SU-DHL-6 (cell line): ENCODE measurements around the gene BLTP3A.

Experiments
- H2AFZ ChIP-seq: fragments of 200-600 bp; sonication (generic); 2 replicates; pipeline ENCODE4 v1.6.1; 2014; ENCODE audit warnings: low read depth, mild to moderate bottlenecking, moderate library complexity, mixed read lengths, antibody characterized with exemption, low read length; ENCODE audit not compliant: severe bottlenecking
- H3F3A ChIP-seq: fragments of 200-600 bp; shearing (Covaris generic); 2 replicates; pipeline ENCODE4 v1.6.0; 2016; ENCODE audit warnings: antibody characterized with exemption, mild to moderate bottlenecking; ENCODE audit not compliant: insufficient read depth
- H3K27ac ChIP-seq: fragments of 200-600 bp; sonication (generic); 2 replicates; pipeline ENCODE4 v1.5.1; 2016; ENCODE audit warnings: low read depth, mild to moderate bottlenecking, low read length, moderate library complexity, mixed read lengths
- H3K27me3 ChIP-seq: fragments of 200-600 bp; sonication (generic), shearing (Covaris generic); 2 replicates; pipeline ENCODE4 v1.6.0; 2014; ENCODE audit warnings: mild to moderate bottlenecking, low read length
- H3K36me3 ChIP-seq: fragments of 200-600 bp; sonication (generic); 2 replicates; pipeline ENCODE4 v1.6.1; 2014; ENCODE audit warnings: mild to moderate bottlenecking, low read length, mixed read lengths
- H3K4me2 ChIP-seq: fragments of 300-600, 200-600 bp; shearing (Covaris generic), sonication (generic); 2 replicates; pipeline ENCODE4 v1.6.0; 2014; ENCODE audit warnings: low read length, low read depth, mild to moderate bottlenecking; ENCODE audit not compliant: poor library complexity, severe bottlenecking
- H3K4me3 ChIP-seq: fragments of 200-600 bp; sonication (generic); 2 replicates; pipeline ENCODE4 v1.5.1; 2014; ENCODE audit warnings: antibody characterized with exemption, low read length, mild to moderate bottlenecking, mixed read lengths; ENCODE audit not compliant: insufficient read depth, poor library complexity, severe bottlenecking
- H3K79me2 ChIP-seq: fragments of 200-600 bp; sonication (generic); 2 replicates; pipeline ENCODE4 v1.6.1; 2014; ENCODE audit warnings: mild to moderate bottlenecking, low read length, moderate library complexity; ENCODE audit not compliant: insufficient read depth
- H3K9ac ChIP-seq: fragments of 200-600 bp; sonication (generic); 2 replicates; pipeline ENCODE4 v1.7.0; 2014; ENCODE audit warnings: mild to moderate bottlenecking, low read length
- H3K9me2 ChIP-seq: fragments of 200-600 bp; sonication (generic); replicated peaks from 2 replicates; pipeline ENCODE4 v1.6.1; 2014; ENCODE audit warnings: low read length; ENCODE audit not compliant: insufficient read depth
- H3K9me3 ChIP-seq: fragments of 200-600 bp; sonication (generic); 2 replicates; pipeline ENCODE4 v1.6.1; 2014; ENCODE audit warnings: low read length, mixed read lengths; ENCODE audit not compliant: insufficient read depth
- H4K20me1 ChIP-seq: fragments of 200-600 bp; sonication (generic); 2 replicates; pipeline ENCODE4 v1.6.1; 2014; ENCODE audit warnings: low read depth, mild to moderate bottlenecking, antibody characterized with exemption, low read length, moderate library complexity, mixed read lengths
- EZH2phosphoT487 ChIP-seq: fragments of 200-600 bp; sonication (generic), shearing (Covaris generic); conservative IDR thresholded peaks from 2 replicates; pipeline ENCODE4 v1.6.1; 2018; ENCODE audit warnings: mild to moderate bottlenecking, antibody characterized with exemption, low read length, moderate library complexity, mixed read lengths
- TF ChIP-seq, protein P1 (sequence below): fragments of 200-600 bp; sonication (generic); IDR thresholded peaks from one replicate; pipeline ENCODE4 v1.5.1; 2017; ENCODE audit warnings: antibody characterized with exemption, mild to moderate bottlenecking, low read length, moderate library complexity; ENCODE audit not compliant: insufficient read depth, poor library complexity, severe bottlenecking

The BLTP3A gene

DNA sequence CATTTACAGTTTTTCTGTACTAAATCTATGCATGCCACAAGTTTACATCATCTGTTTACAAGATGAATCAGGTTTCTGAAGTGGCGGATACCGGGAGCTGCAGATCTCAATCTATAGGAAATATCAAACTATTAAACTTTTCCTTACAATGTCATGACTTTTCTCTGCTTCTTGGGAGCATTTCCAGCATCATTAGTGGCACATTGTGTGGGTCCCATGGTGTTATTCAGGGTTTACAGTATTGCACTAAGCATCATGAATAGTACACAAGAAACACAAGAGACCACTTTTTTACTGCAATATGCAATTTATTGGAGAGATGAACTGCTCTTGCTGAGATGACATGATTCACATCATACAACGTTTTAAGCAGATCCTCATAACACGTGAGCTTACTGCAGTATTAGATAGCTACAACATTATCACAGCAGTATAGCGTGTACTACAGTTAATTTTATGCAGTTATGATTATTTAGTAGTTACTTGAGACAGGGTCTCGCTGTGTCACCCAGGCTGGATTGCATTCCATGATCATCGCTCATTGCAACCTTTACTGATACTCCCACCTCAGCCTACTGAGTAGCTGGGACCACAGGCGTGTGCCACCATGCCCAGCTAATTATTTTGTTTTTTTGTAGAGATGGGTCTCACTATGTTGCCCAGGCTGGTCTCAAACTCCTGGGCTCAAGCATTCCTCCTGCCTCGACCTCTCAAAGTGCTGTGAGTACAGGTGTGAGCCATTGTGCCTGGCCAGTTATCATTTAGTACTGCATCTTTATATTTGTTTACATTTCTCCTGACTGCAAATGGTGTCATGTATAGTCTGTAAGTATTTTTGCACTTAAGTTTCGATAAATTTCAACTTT, 18.4 kb downstream of the BLTP3A start:
- Histone ChIP-seq H3K9me2 (no peaks in the 10 kb centered on the region), H3K27me3 (no peaks in the 10 kb centered on the region), H4K20me1 (0 out of 2 replicates have a peak, but pooled peaks cover 7% of the 10 kb centered on the region), H3K79me2 (peaks cover 96% of the 10 kb centered on the region), H3K9me3 (no peaks in the 10 kb centered on the region), H2AFZ (no peak overlapping the region), H3F3A (no peaks in the 10 kb centered on the region), H3K4me3 (no peak overlapping the region), H3K4me2 (no peak overlapping the region), H3K9ac (no peak overlapping the region), H3K27ac (no peak overlapping the region), H3K36me3 (no peaks in the 10 kb centered on the region)
- TF ChIP-seq EZH2phosphoT487, result no peak
- TF ChIP-seq, protein P1, sequence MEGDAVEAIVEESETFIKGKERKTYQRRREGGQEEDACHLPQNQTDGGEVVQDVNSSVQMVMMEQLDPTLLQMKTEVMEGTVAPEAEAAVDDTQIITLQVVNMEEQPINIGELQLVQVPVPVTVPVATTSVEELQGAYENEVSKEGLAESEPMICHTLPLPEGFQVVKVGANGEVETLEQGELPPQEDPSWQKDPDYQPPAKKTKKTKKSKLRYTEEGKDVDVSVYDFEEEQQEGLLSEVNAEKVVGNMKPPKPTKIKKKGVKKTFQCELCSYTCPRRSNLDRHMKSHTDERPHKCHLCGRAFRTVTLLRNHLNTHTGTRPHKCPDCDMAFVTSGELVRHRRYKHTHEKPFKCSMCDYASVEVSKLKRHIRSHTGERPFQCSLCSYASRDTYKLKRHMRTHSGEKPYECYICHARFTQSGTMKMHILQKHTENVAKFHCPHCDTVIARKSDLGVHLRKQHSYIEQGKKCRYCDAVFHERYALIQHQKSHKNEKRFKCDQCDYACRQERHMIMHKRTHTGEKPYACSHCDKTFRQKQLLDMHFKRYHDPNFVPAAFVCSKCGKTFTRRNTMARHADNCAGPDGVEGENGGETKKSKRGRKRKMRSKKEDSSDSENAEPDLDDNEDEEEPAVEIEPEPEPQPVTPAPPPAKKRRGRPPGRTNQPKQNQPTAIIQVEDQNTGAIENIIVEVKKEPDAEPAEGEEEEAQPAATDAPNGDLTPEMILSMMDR, result no peak

DNA sequence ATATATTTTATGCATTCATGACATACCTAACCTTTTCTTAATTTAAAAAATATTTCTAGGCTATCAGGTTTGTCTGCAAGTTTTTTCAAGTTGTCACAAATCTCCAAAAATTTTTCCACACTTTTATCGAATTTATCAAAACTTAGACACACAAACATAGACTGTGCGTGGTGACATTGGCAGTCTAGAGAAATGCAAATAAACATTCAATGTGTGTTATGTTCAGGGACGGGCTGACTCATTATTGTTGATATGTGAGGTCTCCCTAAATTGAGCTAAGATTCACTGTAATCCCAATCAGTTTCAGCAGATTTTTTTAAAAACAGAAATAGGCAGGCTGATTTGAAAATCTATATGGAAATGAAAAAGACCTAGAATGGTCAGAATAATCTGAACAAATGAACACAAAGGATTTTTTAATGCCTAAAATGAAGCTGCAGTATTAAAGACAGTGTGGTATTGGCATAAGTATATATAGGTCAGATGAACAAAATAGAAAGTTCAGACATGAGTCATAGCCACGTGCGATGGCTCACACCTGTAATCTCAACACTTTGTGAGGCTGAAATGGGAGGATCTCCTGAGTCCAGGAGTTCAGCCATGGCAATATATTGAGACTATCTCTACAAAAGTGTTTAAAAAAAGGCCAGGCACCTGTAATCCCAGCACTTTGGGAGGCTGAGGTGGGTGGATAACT, 19.2 kb downstream of the BLTP3A start:
- Histone ChIP-seq H4K20me1 (0 out of 2 replicates have a peak, but pooled peaks cover 3% of the 10 kb centered on the region), H3K27ac (no peak overlapping the region), H2AFZ (no peak overlapping the region), H3K36me3 (no peaks in the 10 kb centered on the region), H3K9me3 (no peaks in the 10 kb centered on the region), H3K79me2 (peaks cover 96% of the 10 kb centered on the region), H3K27me3 (no peaks in the 10 kb centered on the region), H3K4me2 (no peak overlapping the region), H3K9me2 (no peaks in the 10 kb centered on the region), H3K4me3 (no peak overlapping the region), H3F3A (no peaks in the 10 kb centered on the region), H3K9ac (no peak overlapping the region)
- TF ChIP-seq, protein P1, result no peak
- TF ChIP-seq EZH2phosphoT487, result no peak

DNA sequence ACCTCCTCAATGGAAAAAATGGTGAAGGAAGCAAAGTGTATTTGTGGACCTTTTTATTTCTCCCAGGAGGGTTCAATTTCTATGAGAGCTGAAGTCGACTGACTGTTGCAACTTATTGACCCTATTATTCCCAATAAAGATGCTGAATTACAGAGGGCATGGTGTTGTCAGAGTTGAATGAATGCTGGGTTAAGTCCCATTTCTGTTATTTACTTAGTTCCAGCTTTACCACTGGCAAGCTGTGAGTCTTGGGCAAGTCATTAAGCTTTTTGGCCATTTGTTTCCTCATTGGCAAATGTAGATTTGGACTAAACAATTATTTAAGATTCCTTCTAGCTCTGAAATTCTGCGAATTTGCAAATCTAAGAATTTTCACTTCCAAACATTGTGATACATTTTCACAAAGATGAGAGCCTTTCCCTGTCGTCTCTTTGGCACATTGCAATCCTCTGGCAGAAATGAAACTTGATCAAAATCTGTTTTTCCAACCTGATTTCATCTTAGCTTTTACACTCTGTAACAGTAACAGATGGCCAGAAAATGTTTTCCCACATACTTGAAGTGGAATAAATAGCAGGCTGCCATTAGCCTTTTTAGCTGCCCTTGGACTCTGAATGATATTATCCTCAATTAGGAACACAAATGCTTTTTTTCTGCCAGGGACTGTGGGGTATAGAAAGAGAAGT, 21.3 kb downstream of the BLTP3A start:
- Histone ChIP-seq H3K9ac (no peak overlapping the region), H3K9me2 (no peaks in the 10 kb centered on the region), H3K4me2 (no peak overlapping the region), H4K20me1 (no peaks in the 10 kb centered on the region), H3K27me3 (no peaks in the 10 kb centered on the region), H3K36me3 (no peaks in the 10 kb centered on the region; the same call in 1 of the 2 replicates), H3K27ac (no peak overlapping the region), H3F3A (peaks cover 7% of the 10 kb centered on the region; the same call in 1 of the 2 replicates), H3K4me3 (no peak overlapping the region), H3K9me3 (no peaks in the 10 kb centered on the region), H3K79me2 (peaks cover 94% of the 10 kb centered on the region), H2AFZ (no peak overlapping the region)
- TF ChIP-seq, protein P1, result no peak
- no peak for TF ChIP-seq EZH2phosphoT487
